HG02943 (cell line): ENCODE measurements around the gene ACAD11.
A peak's percentile ranks its signal among the peaks of the same experiment; 100 is the strongest.

Source experiments
- ATAC-seq: cut with Tn5 transposase; IDR thresholded peaks from one replicate; pipeline ENCODE4 v1.9.1; 2021; ENCODE audit warnings: mild to moderate bottlenecking, low read depth, moderate library complexity; ENCODE audit not compliant: unreplicated experiment

The ACAD11 gene, protein sequence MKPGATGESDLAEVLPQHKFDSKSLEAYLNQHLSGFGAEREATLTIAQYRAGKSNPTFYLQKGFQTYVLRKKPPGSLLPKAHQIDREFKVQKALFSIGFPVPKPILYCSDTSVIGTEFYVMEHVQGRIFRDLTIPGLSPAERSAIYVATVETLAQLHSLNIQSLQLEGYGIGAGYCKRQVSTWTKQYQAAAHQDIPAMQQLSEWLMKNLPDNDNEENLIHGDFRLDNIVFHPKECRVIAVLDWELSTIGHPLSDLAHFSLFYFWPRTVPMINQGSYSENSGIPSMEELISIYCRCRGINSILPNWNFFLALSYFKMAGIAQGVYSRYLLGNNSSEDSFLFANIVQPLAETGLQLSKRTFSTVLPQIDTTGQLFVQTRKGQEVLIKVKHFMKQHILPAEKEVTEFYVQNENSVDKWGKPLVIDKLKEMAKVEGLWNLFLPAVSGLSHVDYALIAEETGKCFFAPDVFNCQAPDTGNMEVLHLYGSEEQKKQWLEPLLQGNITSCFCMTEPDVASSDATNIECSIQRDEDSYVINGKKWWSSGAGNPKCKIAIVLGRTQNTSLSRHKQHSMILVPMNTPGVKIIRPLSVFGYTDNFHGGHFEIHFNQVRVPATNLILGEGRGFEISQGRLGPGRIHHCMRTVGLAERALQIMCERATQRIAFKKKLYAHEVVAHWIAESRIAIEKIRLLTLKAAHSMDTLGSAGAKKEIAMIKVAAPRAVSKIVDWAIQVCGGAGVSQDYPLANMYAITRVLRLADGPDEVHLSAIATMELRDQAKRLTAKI

DNA sequence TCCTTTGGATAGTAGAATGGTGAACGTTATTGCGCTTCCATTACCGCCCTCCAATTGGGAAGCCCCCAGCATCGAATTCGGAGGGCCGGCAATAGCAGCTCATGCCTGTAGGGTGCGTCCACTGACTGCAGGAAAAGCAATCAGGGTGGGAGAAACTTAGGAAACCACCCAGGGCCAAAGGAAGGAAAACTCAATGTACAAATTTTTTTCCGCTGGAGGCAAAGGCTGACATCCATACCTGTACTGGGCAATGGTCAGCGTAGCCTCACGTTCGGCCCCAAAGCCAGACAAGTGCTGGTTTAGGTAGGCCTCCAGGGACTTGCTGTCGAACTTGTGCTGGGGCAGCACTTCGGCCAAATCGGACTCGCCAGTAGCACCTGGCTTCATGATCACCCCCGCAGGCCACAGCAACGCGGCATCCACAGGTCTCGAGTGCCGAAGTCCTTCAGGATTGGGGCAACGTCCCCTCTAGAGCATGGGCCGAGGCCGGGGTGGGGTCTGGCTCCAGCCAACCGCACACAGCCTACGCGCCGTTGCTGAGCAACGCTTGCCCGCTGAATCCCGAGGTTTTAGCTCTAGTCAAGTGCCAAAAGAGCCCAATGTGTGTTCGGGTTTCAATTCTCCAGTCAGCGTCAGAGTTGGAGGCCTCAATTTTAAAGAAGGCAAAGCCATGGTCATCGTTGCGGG, at the start of gene ACAD11:
ACAD11 (minus strand) TSS at position 445 of the 687 bp plus-strand sequence; CDS start at position 387, 58 bp downstream.
- ATAC-seq, result peak; percentile 42

DNA sequence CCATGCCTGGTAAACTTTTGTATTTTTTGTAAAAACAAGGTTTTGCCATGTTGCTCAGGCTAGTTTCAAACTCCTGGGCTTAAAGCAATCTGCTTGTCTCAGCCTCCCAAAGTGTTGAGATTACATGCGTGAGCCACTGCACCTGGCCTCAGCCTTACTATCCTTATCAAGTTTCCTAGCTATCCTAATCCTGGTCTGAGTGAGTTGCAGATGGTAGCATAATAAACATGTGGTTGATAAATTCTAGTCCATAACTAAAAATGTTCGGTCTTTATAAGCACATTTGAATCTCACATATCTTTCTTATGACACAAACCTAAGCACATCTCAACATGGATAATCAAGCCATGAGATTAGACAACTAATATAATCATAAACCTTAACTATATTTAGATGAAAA, 44.1 kb upstream of the ACAD11 start:
- ATAC-seq, result no peak

DNA sequence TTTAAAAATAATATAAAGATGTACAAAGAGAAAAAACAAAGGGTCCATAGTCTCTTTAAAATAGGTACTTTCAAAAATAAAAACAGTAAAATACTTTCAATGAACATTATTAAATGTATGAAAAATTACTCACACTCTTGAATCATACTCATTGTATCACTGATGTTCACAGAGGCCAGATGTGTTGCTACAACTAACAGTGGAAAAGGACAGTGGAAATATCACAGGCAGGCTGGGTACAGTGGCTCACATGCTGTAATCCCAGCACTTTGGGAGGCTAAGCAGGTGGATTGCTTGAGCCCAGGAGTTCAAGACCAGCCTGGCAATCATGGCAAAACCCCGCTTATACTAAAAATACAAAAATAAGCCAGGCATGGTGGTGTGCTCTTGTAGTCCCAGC, 35.8 kb upstream of the ACAD11 start:
- no peak for ATAC-seq

DNA sequence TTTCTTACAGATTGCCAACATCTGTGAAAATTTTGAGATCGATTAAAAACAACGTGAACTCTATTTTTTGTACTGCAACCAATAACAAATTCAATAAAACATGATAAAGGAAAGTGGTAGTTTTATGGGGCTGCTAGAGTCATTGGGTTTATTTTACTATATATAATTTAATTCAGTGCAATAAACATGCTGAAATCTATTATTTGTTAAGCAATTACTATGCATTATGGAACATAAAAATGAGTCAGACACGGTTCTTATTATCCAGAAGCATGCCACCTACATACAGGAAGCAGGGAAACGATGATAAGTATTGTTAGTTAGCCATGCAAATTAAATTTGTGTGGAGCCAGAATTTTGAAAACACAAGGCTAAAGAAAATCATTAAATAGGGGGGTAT, 35.4 kb upstream of the ACAD11 start:
- no peak for ATAC-seq

DNA sequence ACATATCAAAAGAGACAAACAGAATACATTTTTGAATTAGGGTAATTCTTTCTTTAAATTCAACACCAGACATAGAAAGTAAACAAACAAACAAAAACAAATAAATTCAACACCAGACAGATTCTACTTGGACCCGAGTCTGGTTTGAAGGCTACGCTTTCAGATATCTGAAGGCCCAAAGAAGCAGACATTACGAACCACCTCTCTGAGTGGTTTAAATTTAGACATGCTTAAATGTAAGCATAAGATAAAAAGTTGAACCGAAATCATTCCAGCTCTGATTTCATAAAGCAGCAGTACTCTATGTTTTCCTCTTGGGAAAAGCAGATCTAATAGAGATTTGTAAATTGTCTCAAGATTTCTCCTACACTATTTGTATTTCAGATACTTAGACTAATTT, 30.4 kb upstream of the ACAD11 start:
- no peak for ATAC-seq

DNA sequence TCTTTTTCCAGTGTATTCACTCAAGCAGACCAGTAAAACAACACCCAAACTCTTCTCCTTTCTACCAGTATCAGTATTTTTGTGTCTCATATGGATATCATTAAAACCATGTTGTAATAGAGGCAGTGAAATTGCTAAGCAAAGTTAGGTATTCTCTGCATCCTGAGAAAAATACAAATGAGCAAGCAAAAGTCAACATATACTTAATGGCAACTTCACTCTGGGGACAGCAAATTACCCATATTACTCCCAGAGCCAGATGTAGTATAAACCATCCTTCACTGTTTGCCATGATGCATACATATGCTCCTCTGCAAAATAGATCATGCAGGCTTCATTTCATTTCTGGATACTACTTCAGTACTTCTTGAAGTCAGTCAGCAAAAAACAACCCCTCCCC, 22.6 kb upstream of the ACAD11 start:
- ATAC-seq, result no peak

DNA sequence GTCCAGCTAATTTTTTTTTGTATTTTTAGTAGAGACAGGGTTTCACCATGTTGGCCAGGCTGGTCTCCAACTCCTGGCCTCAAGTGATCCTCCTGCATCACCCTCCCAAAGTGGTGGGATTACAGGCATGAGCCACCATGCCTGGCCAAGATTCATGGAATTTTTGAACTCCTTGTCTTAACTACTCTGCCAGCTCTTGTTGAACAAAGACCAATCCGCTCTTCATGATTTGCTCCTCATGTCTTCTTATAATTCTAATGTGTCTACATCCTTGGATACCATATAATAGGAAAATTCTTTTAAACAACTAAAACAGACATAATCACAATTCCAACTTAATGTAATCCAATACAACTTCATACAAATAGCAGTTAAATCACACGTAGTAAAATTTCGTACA, 21.8 kb upstream of the ACAD11 start:
- no peak for ATAC-seq

DNA sequence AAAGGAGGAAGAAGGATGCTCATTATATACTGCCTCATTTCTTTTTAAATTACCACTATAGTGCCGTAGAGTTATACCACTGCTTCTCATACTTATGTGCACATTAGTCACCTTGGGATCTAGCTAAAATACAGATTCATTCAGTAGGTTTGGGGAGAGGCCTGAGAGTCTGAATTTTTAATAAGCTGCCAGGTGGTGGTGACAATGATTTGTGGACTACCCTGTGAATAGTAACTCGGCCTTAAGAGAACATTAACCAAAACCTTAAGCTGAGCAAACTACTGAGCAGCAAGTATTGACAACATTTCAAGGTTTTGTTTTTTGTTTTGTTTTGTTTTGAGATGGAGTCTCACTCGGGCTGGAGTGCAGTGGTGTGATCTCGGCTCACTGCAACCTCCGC, 20.3 kb upstream of the ACAD11 start:
- no peak for ATAC-seq

DNA sequence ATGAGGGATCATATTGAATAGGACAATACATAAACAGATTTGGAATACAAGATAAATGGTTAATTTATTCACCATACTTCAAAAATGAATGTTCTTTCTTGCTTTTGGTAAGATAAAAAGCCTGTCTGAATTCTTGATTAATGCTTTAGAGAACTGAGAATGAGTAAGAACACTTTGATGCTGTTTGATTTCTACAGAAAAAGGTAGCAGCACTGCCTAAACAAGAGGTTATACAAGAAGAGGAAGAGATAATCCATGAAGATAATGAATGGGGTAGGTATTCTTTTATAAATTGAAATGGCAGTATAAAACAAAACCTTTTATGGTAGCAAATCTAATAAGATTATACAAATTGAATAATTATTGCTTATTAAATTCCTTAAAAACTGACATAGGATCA, 15.8 kb upstream of the ACAD11 start:
- ATAC-seq, result no peak

DNA sequence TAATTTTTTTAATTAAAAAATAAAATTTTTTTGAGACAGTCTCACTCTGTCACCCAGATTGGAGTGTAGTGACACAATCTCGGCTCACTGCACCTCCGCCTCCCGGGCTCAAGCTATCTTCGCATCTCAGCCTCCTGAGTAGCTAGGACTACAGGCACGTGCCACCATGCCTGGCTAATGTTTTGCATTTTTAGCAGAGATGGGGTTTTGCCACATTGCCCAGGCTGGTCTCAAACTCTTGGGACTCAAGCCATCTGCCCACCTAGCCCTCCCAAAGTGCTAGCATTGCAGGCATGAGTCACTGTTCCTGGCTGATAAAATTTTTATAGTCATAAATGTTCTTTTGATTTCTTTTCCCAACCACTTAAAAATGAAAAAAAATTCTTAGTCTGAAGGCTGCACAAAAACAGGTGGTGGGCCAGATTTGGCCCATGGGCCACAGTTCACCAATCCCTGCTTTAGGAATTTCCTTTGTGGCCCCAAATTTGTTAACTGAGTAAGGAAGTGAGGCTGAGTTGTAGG, 9.7 kb upstream of the ACAD11 start:
- ATAC-seq, result no peak

DNA sequence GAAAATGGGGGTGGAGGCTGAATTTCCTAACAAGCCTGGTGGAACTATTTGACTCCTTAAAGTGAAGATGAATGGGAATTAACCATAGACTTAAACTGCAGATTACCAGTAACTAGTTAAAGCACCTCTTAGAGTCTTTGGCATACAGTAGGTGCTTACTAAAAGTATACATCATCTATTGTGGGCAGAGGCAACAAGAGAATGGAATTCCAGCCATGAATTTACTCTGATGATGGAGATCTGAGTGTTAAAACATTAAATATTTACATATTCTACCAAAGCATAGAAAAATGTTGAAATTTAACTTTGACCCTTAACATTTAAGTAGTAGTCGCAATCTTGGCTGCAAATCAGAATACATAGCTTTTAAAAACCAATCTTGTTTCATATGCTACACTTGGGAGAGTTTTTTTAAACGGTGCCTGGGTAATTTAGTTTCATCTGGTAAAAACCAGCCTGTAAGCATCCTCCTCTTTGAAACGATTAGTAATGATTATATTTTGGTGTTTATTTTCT, 5.7 kb upstream of the ACAD11 start:
- ATAC-seq, result no peak

DNA sequence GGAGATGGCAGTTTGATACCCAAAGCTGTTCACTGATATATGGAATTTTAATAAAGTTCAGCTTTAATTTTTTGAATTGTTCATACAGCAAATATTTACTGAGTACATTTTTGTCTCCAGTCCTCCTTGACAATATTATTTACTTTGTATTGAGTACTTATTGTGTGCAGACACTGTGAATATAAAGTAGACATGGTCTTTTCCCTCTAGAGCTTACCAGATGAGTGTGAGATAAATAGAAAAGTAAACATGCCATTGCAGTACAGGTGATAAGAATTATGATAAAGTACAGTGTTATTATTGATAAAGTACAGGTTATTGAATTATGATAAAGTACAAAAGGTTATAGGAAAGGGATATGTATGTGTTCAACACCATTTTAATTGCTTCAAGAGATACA, 2.6 kb upstream of the ACAD11 start:
- no peak for ATAC-seq

DNA sequence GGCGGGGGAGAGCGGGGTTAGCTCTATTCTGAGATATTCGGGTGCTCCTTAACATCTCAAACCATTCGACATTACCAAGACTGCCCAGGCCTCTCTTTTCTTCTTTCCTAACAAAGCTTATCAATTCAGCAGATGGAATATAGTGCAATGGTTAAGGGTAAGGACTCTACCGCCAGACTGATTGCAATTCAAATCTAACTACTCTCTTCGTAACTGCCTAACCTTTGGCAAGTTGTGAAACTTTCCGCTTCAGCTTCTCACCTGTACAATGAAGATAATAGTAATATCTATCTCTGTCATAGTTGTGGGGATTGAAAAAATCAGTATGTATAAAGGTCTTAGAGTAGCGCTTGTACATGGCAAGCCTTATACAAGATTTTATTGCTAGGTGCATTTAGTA, 1.5 kb upstream of the ACAD11 start:
- no peak for ATAC-seq

DNA sequence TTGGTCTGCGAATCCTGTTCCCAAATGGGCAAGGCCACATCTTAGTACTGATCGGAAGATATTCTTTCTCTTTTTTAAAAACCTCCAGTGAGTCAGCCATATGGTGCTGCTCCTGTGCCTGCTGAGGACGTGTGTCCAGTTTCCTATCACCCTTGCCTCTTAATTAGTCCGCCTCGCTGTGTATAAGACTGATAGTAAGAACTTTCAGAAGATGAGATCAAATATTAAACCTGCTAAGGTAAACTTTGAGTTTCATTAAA, 1.1 kb upstream of the ACAD11 start:
- ATAC-seq, result peak; percentile 5

DNA sequence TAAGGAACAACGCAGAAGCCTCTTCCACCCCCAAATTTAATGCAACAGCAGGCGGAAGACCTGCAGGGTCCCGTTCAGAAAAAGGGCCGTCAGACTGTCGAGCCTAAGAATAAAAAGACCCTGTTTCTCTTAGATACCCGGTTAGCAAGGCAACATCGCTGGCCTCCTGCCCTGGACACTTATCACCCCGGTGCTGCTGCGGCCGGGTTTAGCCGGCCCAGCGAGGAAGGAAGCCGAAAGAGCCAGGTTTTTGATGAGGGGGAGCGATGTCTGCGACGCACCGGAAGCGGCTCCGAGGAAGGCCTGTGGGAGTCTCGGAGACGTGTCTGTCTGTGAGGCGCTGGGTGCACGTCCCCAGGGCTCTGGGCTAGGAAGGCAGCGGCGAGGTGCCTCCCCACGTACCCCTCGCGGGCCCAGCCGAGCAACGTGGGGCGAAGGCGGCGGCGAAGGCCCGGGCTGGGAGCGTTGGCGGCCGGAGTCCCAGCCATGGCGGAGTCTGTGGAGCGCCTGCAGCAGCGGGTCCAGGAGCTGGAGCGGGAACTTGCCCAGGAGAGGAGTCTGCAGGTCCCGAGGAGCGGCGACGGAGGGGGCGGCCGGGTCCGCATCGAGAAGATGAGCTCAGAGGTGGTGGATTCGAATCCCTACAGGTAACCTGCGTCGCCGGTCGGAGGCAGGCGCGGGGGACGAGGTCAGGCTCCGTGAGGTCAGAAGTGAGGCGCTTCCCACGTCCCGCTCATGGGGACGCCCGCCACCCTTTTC, 622 bp upstream of the ACAD11 start, which contains the start of gene UBA5:
UBA5 (plus strand) TSS at position 278 of the 759 bp plus-strand sequence; CDS start at position 487, 209 bp downstream.
- peak; percentile 76 for ATAC-seq

DNA sequence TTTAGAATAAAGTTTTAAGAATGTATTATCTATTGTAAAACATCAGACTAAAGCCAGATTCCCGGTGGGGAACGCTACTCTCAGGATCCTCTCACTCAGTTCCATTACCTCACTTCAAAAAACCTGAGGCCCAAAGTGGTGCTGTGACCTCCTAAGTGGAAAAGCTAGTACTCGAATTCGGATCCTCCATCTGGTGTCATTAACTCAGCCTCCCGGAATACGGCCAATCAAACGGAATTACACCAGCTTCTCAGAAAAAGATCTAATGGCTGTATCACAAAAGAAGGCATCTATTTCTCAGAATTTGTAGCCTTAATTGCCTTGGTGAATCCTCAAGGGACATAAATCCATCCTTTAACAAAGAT, 627 bp downstream of the ACAD11 start:
- ATAC-seq, result no peak

DNA sequence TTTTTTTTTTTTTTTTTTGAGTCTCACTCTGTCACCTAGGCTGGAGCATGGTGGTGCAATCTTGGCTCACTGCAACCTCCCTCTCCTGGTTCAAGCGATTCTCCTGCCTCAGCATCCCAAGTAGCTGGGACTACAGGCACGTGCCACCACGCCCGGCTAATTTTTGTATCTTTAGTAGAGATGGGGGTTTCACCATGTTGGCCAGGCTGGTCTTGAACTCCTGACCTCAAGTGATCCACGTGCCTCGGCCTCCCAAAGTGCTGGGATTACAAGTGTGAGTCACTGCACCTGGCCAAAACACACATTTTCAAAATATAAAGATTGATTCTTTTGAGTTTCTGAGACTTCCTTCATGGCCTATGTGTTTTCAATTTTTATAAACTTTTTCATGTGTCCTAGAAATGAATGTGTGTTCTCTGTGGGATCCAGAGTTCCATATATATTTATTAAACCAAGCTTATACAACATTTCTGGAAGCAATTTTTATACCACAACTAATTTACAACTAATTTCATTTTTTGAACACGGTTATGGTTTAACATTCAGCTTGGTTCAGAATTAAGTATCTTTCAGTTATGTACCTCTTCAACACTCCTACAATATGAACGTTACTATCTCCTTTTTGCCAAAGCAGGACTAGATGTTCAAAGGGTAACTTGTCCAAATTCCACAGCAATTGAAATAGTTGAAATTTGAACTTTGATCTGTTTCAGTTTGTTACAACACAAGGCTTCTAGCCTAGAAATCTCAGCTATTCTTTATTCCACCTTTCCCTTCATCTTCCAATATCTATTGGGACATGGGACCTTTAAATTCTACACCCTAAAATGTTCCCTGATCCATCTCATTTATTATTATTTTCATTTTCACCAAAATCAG, 1.5 kb downstream of the ACAD11 start:
- ATAC-seq, result no peak

DNA sequence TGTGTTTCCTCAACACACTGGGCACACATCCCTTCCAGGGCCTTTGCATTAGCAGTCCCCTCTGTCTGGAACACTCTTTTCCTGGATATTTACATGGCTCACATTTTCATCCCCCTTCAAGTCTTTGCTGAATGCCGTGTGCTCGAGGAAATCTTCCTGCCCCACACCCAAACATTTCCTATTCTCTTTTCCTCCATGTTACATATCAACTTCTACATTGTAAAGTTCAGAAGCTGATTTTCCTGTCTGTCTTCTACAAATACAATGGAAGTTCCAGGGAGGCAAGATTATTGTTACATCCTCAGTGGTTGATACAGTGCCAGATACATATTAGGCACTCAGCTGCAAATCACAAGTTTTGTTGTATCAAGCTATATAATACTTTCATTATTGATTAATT, 4.1 kb downstream of the ACAD11 start:
- no peak for ATAC-seq

DNA sequence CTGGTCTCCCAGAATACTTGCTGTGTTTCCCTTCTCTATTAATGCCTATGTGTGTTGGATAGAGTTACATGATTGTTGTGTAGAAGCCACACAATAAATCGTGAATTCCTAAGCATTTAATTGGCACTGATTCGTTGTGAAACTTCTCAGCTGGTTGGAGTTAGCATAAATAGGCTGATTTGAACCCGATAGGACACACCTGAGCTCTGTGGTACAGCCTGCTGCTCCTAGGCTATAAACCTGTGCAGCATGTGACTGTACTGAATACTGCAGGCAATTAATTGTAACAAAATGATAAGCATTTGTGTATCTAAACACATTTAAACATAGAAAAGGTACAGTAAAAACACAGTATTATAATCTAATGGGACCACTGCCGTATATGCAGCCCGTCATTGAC, 4.9 kb downstream of the ACAD11 start:
- no peak for ATAC-seq
